GM21723 (cell line): Measurements from ENCODE around the gene SERPINA12.
"Not testable (repeated sequence)": the region's sequence is repeated elsewhere in the genome, so short reads cannot be mapped to it uniquely, and the experiment has no call there.

Experiments used
- ATAC-seq: cut with Tn5 transposase; IDR thresholded peaks from one replicate; pipeline ENCODE4 v1.9.1; 2021; ENCODE audit warnings: mild to moderate bottlenecking, moderate library complexity; ENCODE audit not compliant: unreplicated experiment

SERPINA12 gene

GRCh38 chr14:94494085-94494484 is 15.2 kb downstream of the SERPINA12 start:
- peak; percentile 59 for ATAC-seq

DNA sequence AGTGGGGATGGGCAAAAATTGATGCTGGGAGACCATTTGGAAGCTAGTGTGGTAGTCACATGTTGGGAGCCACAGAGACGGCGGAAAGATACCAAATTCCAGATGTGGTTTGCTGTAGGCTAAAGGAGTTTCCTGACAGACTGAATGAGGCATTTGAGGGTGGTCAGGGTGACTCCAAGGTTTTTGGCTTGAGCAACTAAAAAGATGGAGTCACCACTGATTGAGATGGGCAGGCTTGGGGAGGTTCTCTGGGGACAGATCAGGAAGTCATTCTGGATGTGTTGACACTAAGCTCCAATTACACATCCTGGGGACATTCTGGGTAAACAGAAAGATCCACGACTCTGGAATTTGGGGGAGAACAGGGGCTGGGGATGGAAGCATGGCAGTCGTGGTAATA is 17.8 kb downstream of the SERPINA12 start:
- no peak for ATAC-seq

DNA sequence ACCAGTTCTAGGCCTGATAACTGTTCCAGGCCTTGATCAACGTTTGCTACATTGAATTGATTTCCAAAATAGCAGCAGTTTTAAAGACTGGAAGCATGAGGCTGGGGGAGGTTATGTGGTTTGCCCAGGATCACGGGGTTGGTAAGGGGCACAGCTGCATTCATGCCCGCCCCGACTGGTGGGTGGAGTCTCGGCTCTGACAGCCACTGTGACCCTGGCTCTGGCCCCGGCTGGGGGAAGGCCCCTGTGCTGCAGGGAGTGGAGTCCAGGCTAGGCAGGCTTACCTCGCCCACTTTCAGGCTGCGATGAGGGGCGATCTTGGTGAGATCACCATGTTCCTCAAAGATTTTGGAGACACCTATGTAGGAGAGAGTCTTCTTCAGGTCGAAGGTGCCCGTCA is 19.9 kb downstream of the SERPINA12 start:
- no peak for ATAC-seq

DNA sequence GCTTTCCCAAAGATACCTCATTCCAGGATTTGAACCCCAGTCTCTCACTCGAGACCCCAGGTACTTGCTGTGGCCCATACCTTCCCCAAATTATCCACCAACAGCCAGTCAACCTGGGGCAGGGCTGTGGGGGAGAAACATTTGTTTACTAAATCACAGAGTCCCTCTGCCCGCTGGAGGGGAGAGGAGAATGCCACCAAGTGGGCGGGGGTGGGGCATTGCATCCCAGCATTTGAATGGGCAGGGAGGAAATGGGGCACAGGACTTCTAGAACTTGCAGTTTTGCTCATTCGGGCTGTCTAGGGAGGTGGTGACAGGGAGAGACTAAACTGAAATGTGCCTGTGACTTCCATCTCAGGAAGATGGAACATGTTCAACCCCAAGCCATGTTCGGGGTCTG is 22.4 kb downstream of the SERPINA12 start:
- ATAC-seq, result no peak

DNA sequence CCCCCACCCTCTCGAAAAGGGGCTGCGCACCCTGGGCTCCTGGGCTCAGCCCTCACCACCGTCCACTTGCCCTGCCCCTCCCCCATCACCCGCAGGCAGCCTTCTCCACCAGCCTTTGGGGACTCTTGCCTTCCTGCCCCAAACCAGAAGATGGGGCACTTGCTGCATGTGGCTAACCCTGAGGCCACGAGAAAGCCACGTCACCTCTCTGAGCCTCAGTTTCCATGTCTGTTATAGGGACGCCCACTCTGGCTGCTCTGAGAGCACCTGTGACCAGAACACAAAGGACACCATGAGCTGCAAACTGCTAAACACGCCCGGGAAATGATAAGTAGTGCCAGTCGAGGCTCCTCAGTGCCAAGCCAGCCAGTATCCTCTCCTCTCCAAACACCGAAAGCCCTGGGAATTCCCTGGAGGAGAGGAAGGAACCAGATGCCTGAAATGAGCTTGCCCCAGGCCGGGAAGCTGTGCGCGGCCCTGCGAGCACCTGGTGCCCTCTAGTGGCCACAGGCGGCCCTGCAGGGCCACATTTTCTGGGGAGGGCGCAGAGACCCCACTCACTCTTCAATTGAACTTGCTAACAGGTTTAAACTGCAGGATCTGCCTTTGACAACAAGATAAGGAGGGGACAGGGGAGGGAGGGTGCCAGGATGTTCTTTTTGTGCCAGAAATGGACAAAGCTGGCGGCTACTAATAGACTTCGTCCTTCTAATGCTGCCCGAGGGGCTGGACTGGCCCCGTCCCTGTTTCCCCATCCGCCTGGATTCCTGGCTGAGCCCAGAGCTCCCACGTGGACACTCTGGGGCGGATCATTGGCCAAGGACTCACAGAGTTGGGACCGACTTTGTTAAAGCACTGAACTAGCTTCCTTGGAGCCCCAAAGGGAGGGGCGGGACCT is 23.1 kb downstream of the SERPINA12 start:
- peak; percentile 60 for ATAC-seq

GRCh38 chr14:94484481-94484880 is 24.8 kb downstream of the SERPINA12 start:
- no peak for ATAC-seq

DNA sequence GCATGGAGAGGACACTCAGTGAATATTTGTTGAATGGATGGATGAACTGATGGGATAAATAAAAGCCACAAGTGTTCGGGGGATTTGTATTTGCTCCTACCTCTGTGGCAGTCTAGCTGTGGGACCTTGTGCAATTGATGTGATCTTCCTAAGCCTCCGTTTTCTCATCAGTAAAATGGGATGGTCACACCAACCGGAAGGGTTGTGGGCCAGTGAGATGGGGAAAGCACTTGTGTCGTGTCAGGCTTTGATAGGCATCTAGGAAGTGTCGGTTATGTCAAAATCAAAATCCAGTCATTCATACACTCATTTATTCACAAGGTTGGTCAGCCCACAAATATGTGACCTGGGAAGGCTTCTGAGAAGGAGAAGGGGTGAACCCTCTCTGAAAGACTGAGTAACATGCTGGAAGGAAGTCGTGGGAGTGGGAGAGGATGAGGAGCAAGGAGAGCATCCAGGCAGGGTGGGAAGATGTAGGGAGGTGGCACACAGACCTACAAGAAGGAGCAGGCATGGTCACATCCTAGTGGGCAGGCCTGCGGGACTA is 25.5 kb downstream of the SERPINA12 start:
- no peak for ATAC-seq

DNA sequence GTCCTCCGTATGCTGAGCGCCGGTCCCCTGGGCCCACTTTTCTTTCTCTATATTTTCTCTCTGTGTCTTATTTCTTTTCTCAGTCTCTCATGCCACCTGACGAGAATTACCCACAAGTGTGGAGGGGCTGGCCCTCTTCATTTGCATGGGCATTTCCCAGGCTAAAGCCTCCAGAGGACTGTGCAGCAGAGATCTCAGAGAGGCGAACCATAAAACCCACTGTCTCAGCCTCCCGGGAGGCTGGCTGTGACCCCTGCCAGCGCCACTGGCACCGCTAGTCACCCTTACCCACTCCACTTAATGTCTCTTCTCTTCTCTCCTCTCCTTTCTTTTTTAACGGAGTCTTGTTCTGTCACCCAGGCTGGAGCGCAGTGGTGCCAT is 26.2 kb downstream of the SERPINA12 start:
- ATAC-seq, result no peak

DNA sequence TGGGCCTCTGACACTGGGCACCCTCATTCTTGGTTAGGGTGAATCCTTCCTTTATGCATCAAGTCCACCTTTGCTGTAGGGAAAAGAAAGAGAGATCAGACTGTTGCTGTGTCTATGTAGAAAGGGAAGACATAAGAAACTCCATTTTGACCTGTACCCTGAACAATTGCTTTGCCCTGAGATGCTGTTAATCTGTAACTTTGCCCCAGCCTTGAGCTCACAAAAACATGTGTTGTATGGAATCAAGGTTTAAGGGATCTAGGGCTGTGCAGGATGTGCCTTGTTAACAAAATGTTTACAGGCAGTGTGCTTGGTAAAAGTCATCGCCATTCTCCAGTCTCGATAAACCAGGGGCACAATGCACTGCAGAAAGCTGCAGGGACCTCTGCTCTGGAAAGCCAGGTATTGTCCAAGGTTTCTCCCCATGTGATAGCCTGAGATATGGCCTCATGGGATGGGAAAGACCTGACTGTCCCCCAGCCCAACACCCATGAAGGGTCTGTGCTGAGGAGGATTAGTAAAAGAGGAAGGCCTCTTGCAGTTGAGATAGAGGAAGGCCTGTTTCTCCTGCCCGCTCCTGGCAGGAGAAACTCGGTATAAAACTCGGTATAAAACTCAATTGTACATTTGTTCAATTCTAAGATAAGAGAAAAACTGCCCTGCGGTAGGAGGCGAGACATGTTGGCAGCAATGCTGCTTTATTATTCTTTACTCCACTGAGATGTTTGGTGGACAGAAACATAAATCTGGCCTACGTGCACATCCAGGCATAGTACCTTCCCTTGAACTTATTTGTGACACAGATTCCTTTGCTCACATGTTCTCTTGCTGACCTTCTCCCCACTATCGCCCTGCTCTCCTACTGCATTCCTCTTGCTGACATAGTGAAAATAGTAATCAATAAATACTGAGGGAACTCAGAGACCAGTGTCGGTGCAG is 26.9 kb downstream of the SERPINA12 start:
- ATAC-seq, result not testable (repeated sequence)

DNA sequence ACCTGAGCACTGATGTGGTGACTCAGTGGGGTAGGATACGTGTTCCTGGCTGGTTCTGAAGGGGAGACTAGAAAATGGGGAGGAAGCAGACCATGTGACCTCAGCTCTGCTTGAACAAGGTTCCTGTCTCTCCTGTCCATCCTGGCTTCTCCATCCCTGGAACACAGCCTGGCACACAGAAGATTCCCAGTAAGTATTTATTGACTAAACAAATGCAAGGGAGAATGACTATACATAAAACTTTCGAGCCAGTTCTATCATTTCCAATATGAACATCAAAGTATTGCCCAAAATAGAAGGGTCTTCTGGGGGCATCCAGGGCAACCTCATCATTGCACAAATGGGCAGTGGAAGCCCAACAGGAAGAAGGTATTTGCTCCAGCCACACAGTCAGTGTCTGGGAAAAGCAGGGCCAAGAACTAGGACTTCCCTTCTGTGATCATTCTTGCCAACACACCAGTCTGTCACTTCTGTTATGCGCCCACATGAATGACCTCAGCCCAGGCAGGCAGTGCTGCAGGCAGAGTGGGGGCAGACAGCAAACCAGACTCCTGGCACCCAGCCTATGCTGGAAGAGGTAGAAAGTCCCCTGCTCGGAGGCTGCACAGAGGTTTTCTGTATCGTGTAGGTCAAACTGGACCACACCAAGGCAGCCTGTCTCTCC is 27.7 kb downstream of the SERPINA12 start:
- no peak for ATAC-seq

DNA sequence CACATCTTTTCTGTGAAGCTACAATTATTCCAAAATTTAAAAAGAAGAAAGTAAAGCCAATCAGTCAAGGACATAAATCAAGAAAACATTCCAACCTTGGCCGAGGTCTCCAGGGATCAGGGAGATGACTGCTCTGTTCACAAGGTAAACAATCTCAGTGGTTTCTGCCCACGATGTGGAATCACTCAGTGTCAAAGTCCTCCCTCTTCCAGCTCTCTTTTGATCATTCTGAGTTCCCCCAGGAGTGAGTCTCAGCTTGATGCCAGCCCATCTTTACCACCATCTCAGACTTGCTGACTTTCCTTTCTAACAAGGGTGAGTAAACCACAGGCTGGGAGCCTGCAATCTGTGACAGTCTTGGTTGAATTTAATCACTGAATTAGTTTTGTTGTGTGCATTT is 28.5 kb downstream of the SERPINA12 start:
- no peak for ATAC-seq

DNA sequence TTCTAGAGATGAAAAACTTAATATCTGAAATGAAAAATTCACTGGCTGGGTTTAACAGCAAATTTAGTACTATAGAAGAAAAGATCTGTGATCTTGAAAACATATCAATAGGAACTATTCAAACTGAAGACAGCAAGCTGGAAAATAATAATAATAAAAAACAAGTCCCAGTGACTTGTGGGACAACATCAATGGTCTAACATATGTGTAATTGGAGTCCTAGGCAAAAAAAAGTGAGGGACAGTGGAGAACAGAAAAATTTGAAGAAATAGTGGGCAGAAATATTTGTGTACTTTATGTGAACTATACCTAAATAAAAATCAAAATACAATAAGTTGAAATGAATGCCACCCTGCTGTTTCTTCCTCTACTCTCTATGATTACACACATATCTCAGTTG is 30.8 kb downstream of the SERPINA12 start:
- no peak for ATAC-seq

GRCh38 chr14:94476023-94476422 is 33.2 kb downstream of the SERPINA12 start, which contains the start of gene SERPINA9:
Gene SERPINA9, minus strand, starts transcription at chr14:94476197. Its CDS starts 6,357 bp downstream, at chr14:94469840.
- no peak for ATAC-seq

DNA sequence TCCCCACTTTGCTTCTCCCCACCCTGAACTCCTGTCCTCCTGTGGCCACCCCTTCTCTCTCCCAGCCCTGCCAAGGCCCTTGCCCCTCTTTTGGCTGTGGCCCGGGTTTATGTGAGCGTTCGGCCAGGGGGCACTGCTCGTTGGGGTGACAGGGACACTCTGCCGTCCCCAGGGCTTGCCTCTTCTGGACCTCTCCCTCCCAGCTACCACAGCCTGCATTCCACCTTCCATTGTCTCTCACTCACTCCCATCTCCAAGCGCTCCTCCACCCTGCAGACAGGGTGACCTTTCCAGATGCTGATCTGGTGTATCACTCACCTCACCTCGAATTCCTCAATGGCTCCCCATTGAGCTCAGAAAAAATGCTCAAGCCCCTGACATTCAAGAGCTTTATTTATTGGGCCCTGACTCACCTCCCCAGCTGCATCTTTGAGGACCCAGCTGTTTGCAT is 34.7 kb downstream of the SERPINA12 start:
- no peak for ATAC-seq

- no peak for ATAC-seq
These were observed 35.4 kb downstream of the SERPINA12 start for GRCh38 chr14:94473666-94474410.

DNA sequence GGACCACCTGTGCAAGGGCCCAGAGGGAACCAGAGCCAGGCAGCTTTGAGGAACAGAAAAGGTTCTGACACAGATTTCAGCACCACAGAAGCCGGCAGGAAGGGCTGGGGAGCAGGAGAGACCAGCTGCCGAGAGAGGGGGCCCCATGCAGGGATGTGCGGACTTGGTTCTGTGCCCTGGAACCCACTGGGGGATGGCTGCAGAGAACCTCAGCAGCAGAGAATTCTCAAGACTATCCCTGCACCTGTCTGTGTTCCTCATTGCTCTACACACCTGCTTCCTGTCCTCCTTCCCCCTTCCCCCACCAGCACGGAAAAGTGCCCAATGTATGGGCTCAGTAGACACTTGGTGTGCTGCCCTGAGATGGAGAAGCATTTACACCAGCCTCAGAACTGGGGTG is 36.4 kb downstream of the SERPINA12 start:
- no peak for ATAC-seq

- no peak for ATAC-seq
These were observed 38.2 kb downstream of the SERPINA12 start for GRCh38 chr14:94471045-94471444.

DNA sequence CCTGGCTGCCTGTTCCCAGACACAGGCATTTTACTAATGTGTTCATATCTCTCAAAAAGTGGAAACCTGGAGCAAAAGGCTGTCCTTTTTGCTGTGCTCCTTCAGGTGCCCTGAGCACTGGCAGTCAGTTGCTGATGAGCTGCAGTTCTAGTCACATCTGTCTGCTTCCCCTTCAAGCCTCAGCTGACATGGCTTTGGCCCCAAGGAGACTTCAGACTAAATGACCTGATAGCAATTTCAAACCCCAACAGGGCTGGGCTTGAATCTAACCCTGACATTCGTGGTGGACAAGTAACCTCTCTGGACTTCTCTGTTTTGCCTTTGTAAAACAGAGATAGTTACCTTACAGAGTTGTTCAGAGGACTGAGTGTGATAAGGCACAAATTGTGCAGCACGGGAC is 39.0 kb downstream of the SERPINA12 start:
- no peak for ATAC-seq

DNA sequence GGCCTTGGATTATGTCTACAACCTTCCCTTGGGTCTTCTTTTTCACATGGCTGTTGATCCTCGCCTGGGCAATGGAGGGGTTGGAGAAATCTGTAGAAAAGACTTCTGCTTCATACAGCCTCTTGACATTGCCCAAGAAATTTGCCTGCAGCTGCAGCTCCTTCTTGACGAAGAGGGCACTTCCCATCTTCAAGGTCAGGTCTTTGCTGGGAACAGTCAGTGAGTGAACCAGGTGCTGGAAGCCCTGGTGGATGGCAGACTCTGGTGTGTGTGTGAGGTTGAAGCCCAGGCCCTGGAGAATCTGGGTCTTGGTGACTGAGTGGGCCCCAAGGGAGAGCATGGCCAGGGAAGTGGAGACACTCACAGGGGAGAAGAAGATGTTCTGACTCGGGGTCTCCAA is 40.0 kb downstream of the SERPINA12 start:
- no peak for ATAC-seq
